Fibroblast of mammary gland (primary cell): ENCODE measurements around the gene GRPEL2.

Experiments
- DNase-seq: peaks from one replicate; pipeline ENCODE4 v3.0.0-alpha.2; 2010; ENCODE audit warnings: low read depth
- H3K4me3 ChIP-seq: 2 replicates; pipeline ENCODE4 v1.5.1; 2011; ENCODE audit warnings: low read depth, mild to moderate bottlenecking, low read length, moderate library complexity; ENCODE audit not compliant: control insufficient read depth
- CTCF ChIP-seq: conservative IDR thresholded peaks from 2 replicates; pipeline ENCODE4 v1.5.1; 2011; ENCODE audit warnings: low read depth, low read length, inconsistent platforms; ENCODE audit not compliant: control insufficient read depth, insufficient read depth

Gene GRPEL2

GRCh38 chr5:149374303-149374702, 29.0 kb downstream of the GRPEL2 start:
- H3K4me3 ChIP-seq, result no peak overlapping the region
- no peak for DNase-seq
- TF ChIP-seq CTCF, result no peak

- no peak for TF ChIP-seq CTCF
Observed at GRCh38 chr5:149374801-149375200, 29.5 kb downstream of the GRPEL2 start.

GRCh38 chr5:149375434-149375833, 30.1 kb downstream of the GRPEL2 start:
- no peak for TF ChIP-seq CTCF
- H3K4me3 ChIP-seq, result no peak overlapping the region
- DNase-seq, result no peak

More at GRCh38 chr5:149374801-149375200, 29.5 kb downstream of the GRPEL2 start:
- DNase-seq, result no peak
- no peak overlapping the region for H3K4me3 ChIP-seq

GRCh38 chr5:149376104-149376503, 30.8 kb downstream of the GRPEL2 start:
- no peak for TF ChIP-seq CTCF
- no peak for DNase-seq
- H3K4me3 ChIP-seq, result no peak overlapping the region

- no peak for DNase-seq
- no peak overlapping the region for H3K4me3 ChIP-seq
- no peak for TF ChIP-seq CTCF
Observed at GRCh38 chr5:149376711-149377447, 31.6 kb downstream of the GRPEL2 start.

GRCh38 chr5:149378241-149378820, 33.0 kb downstream of the GRPEL2 start:
- no peak overlapping the region for H3K4me3 ChIP-seq
- DNase-seq, result no peak
- no peak for TF ChIP-seq CTCF
